PC-3 (cell line): Measurements from ENCODE around the gene FLCN.

Experiments
- CTCF ChIP-seq: fragments of 300-600 bp; sonication (generic); conservative IDR thresholded peaks from 2 replicates; pipeline ENCODE4 v1.5.1; 2017; ENCODE audit warnings: antibody characterized with exemption, low read depth, mild to moderate bottlenecking, low read length
- EZH2 ChIP-seq: fragments of 300-600 bp; sonication (generic); IDR thresholded peaks from one replicate; pipeline ENCODE4 v1.6.1; 2017; ENCODE audit warnings: antibody characterized with exemption, mild to moderate bottlenecking, low read length; ENCODE audit not compliant: unreplicated experiment

- TF ChIP-seq EZH2 (no peak), CTCF (no peak)
These were observed 69.0 kb downstream of the FLCN start for GRCh38 chr17:17167986-17168385.
